ENCODE data around the gene MYO10. TPM values are rescaled to one million over a fixed set of nuclear protein-coding genes. Genes with fewer than 3 reads are reported as not detected.

MYO10 gene
- total and polyA plus RNA-seq, 9 donors = 10.8 to 35.8 (median 16.3) TPM

DNA sequence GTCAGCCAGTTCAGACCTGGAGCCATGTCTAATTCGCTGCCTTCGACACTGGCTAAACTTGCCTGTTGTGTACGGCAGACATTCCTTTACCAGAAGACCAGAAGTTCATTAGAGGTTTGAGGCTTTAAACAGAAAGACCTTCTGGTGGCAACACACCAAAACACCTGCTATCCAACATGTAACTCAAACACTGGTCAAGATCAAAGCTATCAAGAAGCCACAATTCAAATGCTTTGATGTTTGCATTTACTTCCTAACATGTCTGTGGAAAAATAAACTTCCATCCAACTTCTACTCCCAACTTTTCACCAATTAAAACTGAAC lies 228.3 kb downstream of the MYO10 start:
- TF ChIP-seq EP300 (IDR thresholded peaks at IDR 0.05) (no peak), POLR2A (IDR thresholded peaks at IDR 0.05) (no peak)
- TF ChIP-seq, protein P1, sequence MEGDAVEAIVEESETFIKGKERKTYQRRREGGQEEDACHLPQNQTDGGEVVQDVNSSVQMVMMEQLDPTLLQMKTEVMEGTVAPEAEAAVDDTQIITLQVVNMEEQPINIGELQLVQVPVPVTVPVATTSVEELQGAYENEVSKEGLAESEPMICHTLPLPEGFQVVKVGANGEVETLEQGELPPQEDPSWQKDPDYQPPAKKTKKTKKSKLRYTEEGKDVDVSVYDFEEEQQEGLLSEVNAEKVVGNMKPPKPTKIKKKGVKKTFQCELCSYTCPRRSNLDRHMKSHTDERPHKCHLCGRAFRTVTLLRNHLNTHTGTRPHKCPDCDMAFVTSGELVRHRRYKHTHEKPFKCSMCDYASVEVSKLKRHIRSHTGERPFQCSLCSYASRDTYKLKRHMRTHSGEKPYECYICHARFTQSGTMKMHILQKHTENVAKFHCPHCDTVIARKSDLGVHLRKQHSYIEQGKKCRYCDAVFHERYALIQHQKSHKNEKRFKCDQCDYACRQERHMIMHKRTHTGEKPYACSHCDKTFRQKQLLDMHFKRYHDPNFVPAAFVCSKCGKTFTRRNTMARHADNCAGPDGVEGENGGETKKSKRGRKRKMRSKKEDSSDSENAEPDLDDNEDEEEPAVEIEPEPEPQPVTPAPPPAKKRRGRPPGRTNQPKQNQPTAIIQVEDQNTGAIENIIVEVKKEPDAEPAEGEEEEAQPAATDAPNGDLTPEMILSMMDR (IDR thresholded peaks at IDR 0.05) = no peak
- DNase-seq = no peak
- no peak overlapping the region for H3K27ac ChIP-seq
- intact Hi-C loops (cut with DNase I) = no loop called here
- H3K27me3 ChIP-seq = no peaks in the 10 kb centered on the region
- no peaks in the 10 kb centered on the region for H3K36me3 ChIP-seq
- H3K4me3 ChIP-seq = no peak overlapping the region
- 86 to 98% (median 94%) methylated on average over 3 of the region's 3 CpGs for WGBS, 3 donors
- H3K4me1 ChIP-seq (ENCODE audit: insufficient read depth) = peaks cover 2% of the 10 kb centered on the region
- H3K9me3 ChIP-seq = no peaks in the 10 kb centered on the region

DNA sequence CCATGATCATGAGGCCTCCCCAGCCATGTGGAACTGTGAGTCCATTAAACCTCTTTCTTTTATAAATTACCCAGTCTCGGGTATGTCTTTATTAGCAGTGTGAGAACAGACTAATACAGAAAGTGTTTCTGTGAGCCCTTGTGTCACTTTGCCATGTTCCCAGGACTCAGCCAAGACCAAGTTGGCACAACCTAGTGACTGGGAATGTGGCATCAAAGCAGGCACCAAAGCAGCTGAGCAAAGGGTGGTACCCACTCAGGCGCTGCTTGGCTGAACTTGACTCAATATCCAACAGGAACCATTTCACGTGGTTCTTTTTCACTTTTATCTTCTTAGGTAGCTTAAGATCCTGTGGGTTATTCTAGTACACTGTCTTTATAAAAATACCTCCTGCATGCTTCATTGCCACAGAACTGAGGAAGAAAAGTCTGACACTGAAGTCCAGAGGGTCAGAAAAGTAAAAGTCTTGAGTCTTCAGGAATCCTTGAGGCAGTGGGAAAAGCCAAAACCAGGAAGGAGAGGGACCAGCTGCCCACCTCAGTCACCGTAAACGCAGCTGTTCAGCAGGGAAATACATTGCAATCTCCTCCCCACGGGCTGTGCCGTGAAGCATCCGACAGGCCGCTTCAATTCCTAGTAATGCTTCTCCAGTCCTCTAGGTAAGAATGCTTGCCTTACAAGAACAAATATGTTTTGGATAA lies 228.8 kb downstream of the MYO10 start:
- 96 to 97% (median 96%) methylated on average over 9 of the region's 9 CpGs for WGBS, 3 donors
- Histone ChIP-seq H3K9me3 (no peaks in the 10 kb centered on the region), H3K27ac (no peak overlapping the region), H3K36me3 (no peaks in the 10 kb centered on the region), H3K4me1 (ENCODE audit: insufficient read depth) (no peaks in the 10 kb centered on the region), H3K4me3 (no peak overlapping the region), H3K27me3 (no peaks in the 10 kb centered on the region)
- DNase-seq = no peak
- intact Hi-C loops (cut with DNase I) = no loop called here
- TF ChIP-seq EP300 (IDR thresholded peaks at IDR 0.05) (no peak), POLR2A (IDR thresholded peaks at IDR 0.05) (no peak)
- TF ChIP-seq, protein P1 (IDR thresholded peaks at IDR 0.05) = no peak

DNA sequence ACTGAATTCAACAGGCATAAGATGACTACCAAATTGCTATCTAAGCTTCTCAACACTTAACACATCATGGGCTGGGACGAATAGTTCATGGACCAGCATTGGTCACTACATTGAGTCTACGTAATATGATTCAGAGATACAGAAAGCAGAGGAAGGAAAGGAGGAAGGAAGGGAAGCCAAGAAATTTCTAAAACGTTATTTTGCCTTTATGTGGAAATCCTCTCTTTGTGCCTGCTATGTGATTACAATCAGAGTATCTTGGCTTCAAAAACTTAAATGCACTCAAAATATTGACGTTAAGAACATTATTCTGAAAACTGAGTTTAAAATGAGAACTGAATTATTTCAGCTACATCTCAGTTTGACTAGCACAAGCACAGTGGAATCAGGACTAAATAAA lies 231.1 kb downstream of the MYO10 start:
- 62 to 75% (median 67%) methylated on average over 4 of the region's 4 CpGs for WGBS, 3 donors
- Histone ChIP-seq H3K9me3 (no peaks in the 10 kb centered on the region), H3K4me1 (ENCODE audit: insufficient read depth) (no peaks in the 10 kb centered on the region), H3K4me3 (no peak overlapping the region), H3K27ac (no peak overlapping the region), H3K27me3 (no peaks in the 10 kb centered on the region), H3K36me3 (no peaks in the 10 kb centered on the region)
- TF ChIP-seq EP300 (IDR thresholded peaks at IDR 0.05) (no peak), POLR2A (IDR thresholded peaks at IDR 0.05) (no peak)
- TF ChIP-seq, protein P1 (IDR thresholded peaks at IDR 0.05) = no peak
- intact Hi-C loops (cut with DNase I) = no loop called here
- DNase-seq = no peak

DNA sequence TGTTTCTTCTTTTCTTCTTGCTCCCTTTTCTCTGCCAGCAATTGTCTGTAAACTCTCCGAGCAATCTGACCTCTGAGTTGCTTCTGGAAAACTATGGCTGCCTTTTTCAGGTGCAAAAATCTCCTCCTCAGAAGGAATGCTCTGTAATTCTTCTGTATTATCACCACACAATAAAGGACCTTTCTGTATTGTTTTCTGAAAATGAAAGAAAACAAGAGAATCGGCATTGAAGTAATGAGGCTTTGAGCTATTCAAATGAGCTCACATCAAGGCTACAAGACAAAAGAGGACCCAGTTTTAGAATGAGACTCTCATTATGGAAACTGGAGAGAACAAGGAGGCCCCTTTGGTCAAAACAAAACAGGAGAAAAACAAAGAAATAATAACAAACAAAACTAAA lies 233.1 kb downstream of the MYO10 start:
- Histone ChIP-seq H3K27me3 (no peaks in the 10 kb centered on the region), H3K27ac (no peak overlapping the region), H3K36me3 (no peaks in the 10 kb centered on the region), H3K9me3 (no peaks in the 10 kb centered on the region), H3K4me3 (no peak overlapping the region), H3K4me1 (ENCODE audit: insufficient read depth) (no peaks in the 10 kb centered on the region)
- WGBS, 3 donors = 44 to 68% (median 63%) methylated on average over 2 of the region's 2 CpGs
- DNase-seq = no peak
- intact Hi-C loops (cut with DNase I) = no loop called here
- TF ChIP-seq, protein P1 (IDR thresholded peaks at IDR 0.05) = no peak
- TF ChIP-seq POLR2A (IDR thresholded peaks at IDR 0.05) = no peak
- TF ChIP-seq EP300 (IDR thresholded peaks at IDR 0.05) = no peak
